Measurements from ENCODE around the gene IL5. TPM values are rescaled to one million over a fixed set of nuclear protein-coding genes. Genes with fewer than 3 reads are reported as not detected.
"Not testable (repeated sequence)": the region's sequence is repeated elsewhere in the genome, so short reads cannot be mapped to it uniquely, and the experiment has no call there.

Gene IL5
- total RNA-seq = not detected
- long read RNA-seq = 0 reads

DNA sequence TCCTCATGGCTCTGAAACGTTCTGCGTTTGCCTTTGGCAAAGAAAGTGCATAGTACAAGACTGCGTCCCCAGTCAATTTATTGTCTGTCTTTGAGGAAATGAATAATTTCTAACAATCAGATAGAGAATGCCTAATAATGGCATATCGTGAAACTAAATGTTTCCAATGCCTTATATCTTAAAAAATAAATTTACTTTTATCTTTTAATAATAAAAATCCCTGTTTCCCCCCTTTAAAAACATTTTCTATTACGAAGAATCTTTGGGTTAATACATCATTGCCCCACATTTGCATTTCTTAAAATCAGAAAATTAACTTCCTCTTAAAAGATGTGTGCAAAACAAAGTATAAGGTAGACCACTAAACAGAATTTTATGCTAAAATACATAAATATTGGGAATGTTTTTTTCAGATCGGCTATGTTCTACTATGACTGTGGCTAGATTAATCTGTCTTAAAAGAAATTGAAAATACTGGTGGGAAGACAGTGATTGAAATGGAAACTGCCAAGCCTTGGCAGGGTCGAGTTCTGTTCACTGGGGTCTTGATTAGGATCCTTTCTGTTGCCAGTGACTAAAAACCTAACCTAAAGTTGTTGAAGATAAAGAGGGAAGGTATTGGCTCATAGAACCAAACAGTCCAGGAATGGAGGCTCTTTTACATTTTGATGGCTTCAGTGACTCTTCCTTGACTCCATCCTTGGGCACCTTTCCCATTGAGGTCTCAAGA, at the start of gene IL5:
IL5 (minus strand) TSS at position 51 of the 730 bp plus-strand sequence; CDS start at position 7, 44 bp downstream.
- ATAC-seq (no peak), DNase-seq (no peak)
- intact Hi-C loops (cut with DNase I) = no loop called here
- Histone ChIP-seq H3K36me3 (no peaks in the 10 kb centered on the region), H3K4me1 (no peaks in the 10 kb centered on the region), H3K27ac (no peak within 1 kb of the TSS), H3K4me3 (no peak within 1 kb of the TSS), H3K27me3 (no peaks in the 10 kb centered on the region), H3K9me3 (no peaks in the 10 kb centered on the region)
- TF ChIP-seq CTCF (IDR thresholded peaks at IDR 0.05) = no peak

- Histone ChIP-seq H3K9me3 (no peaks in the 10 kb centered on the region), H3K36me3 (peaks cover 96% of the 10 kb centered on the region), H3K4me1 (no peaks in the 10 kb centered on the region), H3K27me3 (no peaks in the 10 kb centered on the region), H3K4me3 (no peak overlapping the region), H3K27ac (no peak overlapping the region)
- TF ChIP-seq CTCF (IDR thresholded peaks at IDR 0.05) = no peak
- no peak for ATAC-seq
- DNase-seq = no peak
- intact Hi-C loops (cut with DNase I) = no loop called here
These were observed 49.2 kb upstream of the IL5 start for GRCh38 chr5:132592521-132592920.

GRCh38 chr5:132591145-132591544, 47.8 kb upstream of the IL5 start:
- Histone ChIP-seq H3K9me3 (no peaks in the 10 kb centered on the region), H3K36me3 (peaks cover 96% of the 10 kb centered on the region), H3K27ac (no peak overlapping the region), H3K27me3 (no peaks in the 10 kb centered on the region), H3K4me3 (no peak overlapping the region), H3K4me1 (no peaks in the 10 kb centered on the region)
- no peak for DNase-seq
- intact Hi-C loops (cut with DNase I) = no loop called here
- no peak for TF ChIP-seq CTCF (IDR thresholded peaks at IDR 0.05)
- ATAC-seq = no peak

DNA sequence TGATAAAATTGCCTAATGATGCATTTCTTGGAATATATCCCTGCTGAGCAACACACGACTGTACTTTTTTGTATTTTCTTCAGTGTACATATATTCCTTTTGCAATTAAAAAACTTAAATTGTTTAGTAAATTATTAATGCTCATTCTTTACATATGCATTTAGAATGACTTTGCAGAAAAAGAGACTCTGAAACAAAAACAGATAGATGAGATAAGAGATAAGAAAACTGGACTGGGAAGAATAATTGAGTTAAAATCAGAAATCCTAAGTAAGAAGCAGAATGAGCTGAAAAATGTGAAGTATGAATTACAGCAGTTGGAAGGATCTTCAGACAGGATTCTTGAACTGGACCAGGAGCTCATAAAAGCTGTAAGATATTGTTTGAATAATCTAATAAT, 46.1 kb upstream of the IL5 start:
- Histone ChIP-seq H3K9me3 (no peaks in the 10 kb centered on the region), H3K27me3 (no peaks in the 10 kb centered on the region), H3K36me3 (peaks cover 92% of the 10 kb centered on the region), H3K4me1 (no peaks in the 10 kb centered on the region), H3K4me3 (no peak overlapping the region), H3K27ac (no peak overlapping the region)
- no peak for ATAC-seq
- TF ChIP-seq CTCF (IDR thresholded peaks at IDR 0.05) = no peak
- intact Hi-C loops (cut with DNase I) = no loop called here
- DNase-seq = no peak

DNA sequence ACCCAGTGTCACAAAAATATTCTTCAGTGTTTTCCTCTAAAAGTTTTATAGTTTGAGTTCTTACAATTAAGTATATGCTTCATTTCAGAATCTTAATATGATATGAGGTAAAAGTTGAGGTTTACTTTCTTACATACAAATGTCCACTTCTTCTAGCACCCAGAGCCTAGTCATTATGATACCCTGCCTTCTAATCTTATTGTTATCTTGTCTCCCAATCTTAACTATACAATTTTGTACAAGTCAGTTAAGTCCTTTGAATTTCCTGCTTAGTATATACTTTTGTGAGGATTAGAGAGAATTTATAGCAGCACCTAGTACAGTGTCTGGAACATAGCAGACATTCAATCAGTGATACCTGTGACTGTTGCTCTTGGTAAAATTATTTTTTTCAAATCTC, 42.7 kb upstream of the IL5 start:
- no peak for DNase-seq
- no peaks in the 10 kb centered on the region for H3K4me1 ChIP-seq
- intact Hi-C loops (cut with DNase I) = no loop called here
- no peak overlapping the region for H3K27ac ChIP-seq
- H3K9me3 ChIP-seq = no peaks in the 10 kb centered on the region
- H3K4me3 ChIP-seq = no peak overlapping the region
- peaks cover 85% of the 10 kb centered on the region for H3K36me3 ChIP-seq
- no peaks in the 10 kb centered on the region for H3K27me3 ChIP-seq
- no peak for TF ChIP-seq CTCF (IDR thresholded peaks at IDR 0.05)
- ATAC-seq = no peak

- ATAC-seq; H3K4me3 ChIP-seq; H3K27ac ChIP-seq; H3K9me3 ChIP-seq; H3K27me3 ChIP-seq; H3K4me1 ChIP-seq; intact Hi-C loops (cut with DNase I); DNase-seq: not testable (repeated sequence)
- peaks cover 84% of the 10 kb centered on the region for H3K36me3 ChIP-seq
These were observed 41.2 kb upstream of the IL5 start for GRCh38 chr5:132584560-132584959.
